HG03159 (cell line): ENCODE results near the gene PSG2.
"Not testable (repeated sequence)": the region's sequence is repeated elsewhere in the genome, so short reads cannot be mapped to it uniquely, and the experiment has no call there.

Experiments
- ATAC-seq: cut with Tn5 transposase; IDR thresholded peaks from one replicate; pipeline ENCODE4 v1.9.1; 2021; ENCODE audit warnings: mild to moderate bottlenecking, moderate library complexity; ENCODE audit not compliant: unreplicated experiment

PSG2 gene

DNA sequence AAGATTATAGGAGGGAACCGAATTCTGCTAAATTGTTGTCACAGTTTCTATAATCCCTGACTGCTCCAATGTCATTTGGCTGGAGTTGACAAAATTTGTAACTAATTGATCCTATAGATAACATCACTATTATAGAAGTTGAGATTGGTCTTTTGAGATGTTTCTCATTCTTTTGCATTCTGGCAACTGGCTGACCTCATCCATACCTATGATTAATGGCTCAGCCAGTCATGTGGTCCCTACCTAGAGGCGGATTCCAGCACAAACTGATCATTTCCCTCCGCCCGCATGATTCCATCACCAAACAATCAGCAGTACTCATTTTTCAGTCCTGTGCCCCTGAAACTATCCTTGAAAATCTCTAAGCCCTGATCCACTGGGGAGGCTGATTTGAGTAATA lies 4.2 kb downstream of the PSG2 start:
- ATAC-seq = no peak

GRCh38 chr19:43077881-43078280 lies 4.6 kb downstream of the PSG2 start:
- not testable (repeated sequence) for ATAC-seq

- not testable (repeated sequence) for ATAC-seq
These were observed 20.1 kb downstream of the PSG2 start for GRCh38 chr19:43062418-43062817.

DNA sequence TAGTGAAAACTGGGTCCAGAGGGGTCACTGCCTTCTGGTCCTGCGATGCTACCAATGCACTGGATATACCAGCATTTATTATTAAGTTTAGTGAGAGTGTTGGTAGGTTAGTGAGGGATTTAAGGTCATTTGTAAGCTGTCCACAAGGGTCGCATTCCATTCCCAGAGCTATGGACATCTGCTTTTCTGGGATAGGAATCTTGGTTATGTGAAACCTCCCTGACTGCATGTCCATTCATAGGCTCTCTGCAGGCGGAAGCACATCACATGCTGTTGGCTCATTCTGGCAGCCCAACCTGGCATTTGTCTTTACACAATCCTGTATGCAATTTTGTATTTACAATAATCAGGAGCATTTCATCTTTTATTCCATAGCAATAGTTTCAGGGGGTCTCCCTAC lies 21.2 kb downstream of the PSG2 start:
- ATAC-seq = not testable (repeated sequence)

DNA sequence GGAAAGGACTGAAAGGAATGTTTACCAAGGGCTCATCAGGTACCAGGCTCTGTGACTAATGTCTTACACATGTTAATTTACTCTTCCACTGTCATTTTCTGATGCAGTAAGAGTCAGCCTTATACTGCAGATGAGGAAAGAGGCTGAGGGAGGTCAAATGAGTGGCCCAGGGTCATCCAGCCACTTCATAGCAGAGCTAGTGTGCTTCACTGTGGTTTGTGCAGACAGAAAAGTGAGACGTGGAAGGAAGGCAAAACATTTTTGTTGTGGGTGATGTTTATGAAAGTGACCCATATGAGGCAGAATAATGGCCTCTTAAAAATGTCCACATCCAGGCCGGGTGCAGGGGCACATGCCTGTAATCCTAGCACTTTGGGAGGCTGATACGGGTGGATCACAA lies 22.2 kb downstream of the PSG2 start:
- ATAC-seq = not testable (repeated sequence)

GRCh38 chr19:43059482-43059881 lies 23.0 kb downstream of the PSG2 start:
- ATAC-seq = not testable (repeated sequence)

DNA sequence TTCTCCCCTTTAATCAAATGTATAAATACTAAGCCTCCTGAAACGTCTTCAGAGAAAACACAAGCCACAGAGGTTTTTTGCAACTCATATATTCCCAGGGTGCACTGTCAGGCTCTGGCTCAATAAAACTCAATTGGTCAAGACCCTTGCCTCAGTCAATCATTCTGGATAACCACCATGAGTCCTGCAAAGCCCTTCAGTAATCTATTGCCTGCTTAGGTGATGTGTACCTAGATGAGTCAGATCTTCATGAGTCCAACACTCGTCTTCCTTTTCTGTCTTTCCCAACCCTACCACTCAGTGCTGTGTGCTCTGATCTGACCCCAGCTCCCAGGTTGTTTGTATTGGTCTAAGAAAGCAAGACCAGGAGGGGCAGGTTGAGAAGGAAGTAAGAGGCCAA lies 24.1 kb downstream of the PSG2 start:
- not testable (repeated sequence) for ATAC-seq

DNA sequence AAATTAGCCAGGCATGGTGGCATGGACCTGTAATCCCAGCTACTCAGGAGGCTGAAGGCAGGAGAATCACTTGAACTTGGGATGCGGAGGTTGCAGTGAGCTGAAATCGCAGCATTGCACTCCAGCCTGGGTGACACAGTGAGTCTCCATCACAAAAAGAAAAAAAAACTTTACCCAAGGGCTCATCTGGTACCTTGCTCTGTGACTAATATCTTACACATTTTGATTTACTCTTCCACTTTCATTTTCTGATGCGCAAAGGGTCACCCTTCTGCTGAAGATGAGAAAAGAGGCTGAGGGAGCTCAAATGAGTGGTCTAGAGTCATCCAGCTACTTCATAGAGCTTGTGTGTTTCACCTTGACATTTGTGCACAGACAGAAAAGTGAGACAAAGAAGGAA lies 34.5 kb downstream of the PSG2 start:
- ATAC-seq = not testable (repeated sequence)

- not testable (repeated sequence) for ATAC-seq
These were observed 35.9 kb downstream of the PSG2 start for GRCh38 chr19:43046578-43046977.

GRCh38 chr19:43043492-43044180 lies 38.9 kb downstream of the PSG2 start:
- not testable (repeated sequence) for ATAC-seq

GRCh38 chr19:43031645-43032044 lies 50.9 kb downstream of the PSG2 start:
- ATAC-seq = not testable (repeated sequence)

GRCh38 chr19:43028866-43029265 lies 53.6 kb downstream of the PSG2 start:
- ATAC-seq = no peak

GRCh38 chr19:43027985-43028384 lies 54.5 kb downstream of the PSG2 start:
- ATAC-seq = not testable (repeated sequence)

- not testable (repeated sequence) for ATAC-seq
These were observed 55.4 kb downstream of the PSG2 start for GRCh38 chr19:43027061-43027460.

DNA sequence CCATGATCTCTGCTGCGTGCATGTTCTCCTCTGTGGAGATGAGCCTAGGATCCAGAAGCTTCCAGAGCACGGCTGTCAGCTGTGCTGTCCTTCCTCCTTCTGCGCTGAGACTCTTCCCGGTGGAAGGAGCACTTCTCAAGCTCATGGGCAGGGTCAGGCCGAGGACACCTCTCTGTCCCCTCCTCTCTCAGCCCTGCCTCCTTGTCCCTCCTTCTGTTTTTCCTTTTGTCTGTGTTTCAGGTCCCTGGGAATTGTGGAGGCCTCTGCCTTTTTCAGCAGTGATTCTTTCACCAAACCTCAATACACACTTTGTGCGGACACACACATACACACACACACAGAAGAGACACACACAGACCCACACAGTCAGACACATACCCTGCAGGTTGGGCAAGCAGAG lies 56.1 kb downstream of the PSG2 start, which contains the start of gene PSG11:
PSG11 (minus strand) TSS at position 101 of the 400 bp plus-strand sequence; CDS start at position 4, 97 bp downstream.
- ATAC-seq = not testable (repeated sequence)

DNA sequence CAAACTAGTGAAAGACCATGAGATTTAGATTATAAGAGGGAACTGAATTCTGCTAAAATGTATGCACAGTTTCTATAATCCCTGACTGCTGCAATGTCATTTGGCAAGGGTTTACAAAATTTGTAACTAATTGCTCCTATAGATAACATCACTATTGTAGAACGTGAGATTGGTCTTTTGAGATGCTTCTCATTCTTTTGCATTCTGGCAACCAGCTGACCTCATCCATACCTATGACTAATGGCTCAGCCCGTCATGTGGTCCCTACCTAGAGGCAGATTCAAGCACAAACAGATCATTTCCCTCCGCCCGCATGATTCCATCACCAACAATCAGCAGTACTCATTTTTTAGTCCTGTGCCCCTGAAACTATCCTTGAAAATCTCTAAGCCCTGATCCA lies 60.4 kb downstream of the PSG2 start:
- not testable (repeated sequence) for ATAC-seq

DNA sequence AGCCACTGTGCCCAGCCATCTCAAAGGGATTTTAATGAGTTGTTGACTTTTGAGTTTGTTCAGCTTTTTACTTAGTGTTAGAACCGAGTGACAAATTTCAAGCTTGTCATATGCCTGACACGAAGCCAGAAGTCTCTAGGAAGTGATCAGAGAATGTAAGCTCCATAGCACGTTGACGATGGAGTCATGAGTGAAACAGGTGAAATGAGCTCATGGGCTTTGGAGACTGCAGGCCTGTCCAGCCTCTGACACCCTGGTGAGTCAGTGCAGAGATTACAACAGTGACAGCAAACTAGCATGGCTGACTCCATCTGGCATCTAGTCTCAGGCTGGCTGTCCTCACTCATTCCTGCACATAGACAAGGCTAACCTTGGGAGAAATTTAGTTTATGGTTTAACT lies 60.9 kb downstream of the PSG2 start:
- not testable (repeated sequence) for ATAC-seq

- ATAC-seq = not testable (repeated sequence)
These were observed 62.9 kb downstream of the PSG2 start for GRCh38 chr19:43019588-43019987.
